ENCODE results near the gene RHOBTB3. TPM values are rescaled to one million over a fixed set of nuclear protein-coding genes. Genes with fewer than 3 reads are reported as not detected.

RHOBTB3 gene
- polyA plus RNA-seq, 4 donors = 72.5 to 80.2 (median 78.4) TPM

DNA sequence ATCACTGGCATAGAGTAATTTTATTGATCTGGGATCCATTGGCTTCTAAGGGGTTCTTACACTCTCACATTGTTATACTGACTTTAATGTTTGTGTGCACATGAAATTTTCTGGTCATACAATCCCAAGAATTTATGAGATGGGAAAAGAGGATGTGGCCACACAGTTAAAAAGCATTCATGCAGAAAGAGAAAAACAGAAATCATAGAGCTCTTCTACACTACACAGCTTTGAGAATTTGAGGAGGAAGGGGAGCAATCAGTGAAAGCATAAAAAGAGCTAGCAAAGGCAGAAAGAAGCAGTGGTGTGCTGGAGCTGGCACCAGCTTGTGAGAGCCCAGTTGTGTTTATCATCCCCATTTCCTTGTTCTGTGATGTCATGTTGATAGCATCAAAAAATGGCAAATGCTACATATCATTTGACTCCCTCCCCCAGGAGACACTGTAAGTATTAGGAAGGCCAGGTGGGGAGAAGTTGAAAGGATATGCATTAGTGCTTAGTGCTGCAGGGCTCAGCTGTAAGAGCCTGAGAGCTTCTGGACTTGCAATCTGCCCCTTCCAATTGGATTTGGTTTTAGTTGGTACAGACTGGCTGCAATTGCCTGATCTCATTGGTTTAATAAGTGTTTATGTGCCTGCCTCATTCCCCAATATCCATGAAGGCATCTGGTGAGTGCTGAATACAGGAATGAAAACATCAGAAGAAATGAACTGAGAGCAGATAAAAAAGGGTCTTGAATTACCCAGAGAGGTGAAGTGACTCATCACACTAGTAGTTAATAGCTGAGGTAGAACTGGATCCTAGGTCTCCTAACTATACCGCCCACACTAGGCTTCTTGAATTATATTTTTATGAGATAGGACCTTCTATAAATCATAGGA lies 30.9 kb downstream of the RHOBTB3 start:
- no peak for DNase-seq (ENCODE audit: low read depth in 4 of 4, low spot score in 3 of 4)

DNA sequence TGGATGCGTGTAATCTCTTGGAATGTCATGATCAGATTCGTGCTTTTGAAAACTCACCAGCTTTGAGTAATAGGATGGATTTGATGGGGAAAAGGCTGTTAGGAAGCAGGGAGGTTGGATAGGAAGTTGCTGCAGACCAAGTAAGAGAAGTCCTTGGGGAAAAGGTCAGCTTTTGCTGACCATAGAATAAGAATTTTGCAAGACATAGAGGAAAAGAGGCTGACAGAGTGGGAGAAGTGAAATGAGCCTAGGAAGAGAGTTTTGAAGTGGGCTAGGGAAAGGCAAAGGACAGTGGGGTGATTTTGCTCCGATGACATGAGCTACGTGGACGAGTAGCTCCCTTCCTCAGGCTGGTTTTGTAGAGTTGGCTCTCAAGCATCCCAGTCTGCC lies 31.5 kb downstream of the RHOBTB3 start:
- DNase-seq (ENCODE audit: low read depth in 4 of 4, low spot score in 3 of 4) = no peak

GRCh38 chr5:95763941-95764340 lies 32.8 kb downstream of the RHOBTB3 start:
- DNase-seq (ENCODE audit: low read depth in 4 of 4, low spot score in 3 of 4) = no peak

- DNase-seq (ENCODE audit: low read depth in 4 of 4, low spot score in 3 of 4) = no peak
Measured at GRCh38 chr5:95768731-95769130, 37.6 kb downstream of the RHOBTB3 start.

DNA sequence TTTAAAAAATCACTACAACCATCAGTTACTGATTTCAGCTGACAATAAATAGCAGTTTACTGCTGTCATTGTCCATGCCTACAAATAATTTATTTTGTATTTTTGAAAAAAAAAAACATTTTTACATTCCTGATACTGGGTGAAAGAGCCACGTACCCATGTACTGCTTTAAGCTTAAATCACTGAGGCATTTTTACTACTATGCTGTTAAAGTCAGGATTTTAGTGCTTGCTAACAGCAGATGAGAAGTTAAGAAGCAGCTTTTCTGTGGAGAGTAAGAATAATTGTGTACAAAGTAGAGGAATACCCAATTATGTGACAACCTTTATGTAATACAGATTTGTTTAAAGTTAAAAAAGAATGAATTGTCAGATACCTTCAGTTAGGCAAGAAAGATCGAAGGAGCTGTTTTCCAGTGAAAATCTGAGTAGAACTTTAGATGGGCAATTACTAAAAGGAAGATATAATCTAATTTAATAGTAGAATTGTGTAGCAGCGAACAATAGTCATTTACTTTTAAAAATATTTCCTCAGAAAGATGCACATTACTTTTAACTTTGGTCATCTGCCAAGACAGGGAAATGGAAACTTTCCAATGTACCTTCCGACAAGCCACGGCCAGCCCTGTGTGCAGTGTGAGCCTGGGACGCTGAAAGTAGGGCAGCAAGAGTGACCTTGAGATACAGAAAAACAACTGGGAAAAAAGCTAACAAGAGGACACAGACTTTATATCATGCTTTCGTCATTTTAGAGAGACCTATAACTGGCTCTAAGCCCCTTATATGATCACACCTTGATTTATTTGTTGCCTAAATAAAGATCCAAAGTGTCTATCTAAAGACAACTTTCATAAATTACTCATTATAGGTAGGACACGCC lies 39.9 kb downstream of the RHOBTB3 start:
- no peak for DNase-seq (ENCODE audit: low read depth in 4 of 4, low spot score in 3 of 4)

GRCh38 chr5:95771892-95772291 lies 40.8 kb downstream of the RHOBTB3 start:
- DNase-seq (ENCODE audit: low read depth in 4 of 4, low spot score in 3 of 4) = no peak

DNA sequence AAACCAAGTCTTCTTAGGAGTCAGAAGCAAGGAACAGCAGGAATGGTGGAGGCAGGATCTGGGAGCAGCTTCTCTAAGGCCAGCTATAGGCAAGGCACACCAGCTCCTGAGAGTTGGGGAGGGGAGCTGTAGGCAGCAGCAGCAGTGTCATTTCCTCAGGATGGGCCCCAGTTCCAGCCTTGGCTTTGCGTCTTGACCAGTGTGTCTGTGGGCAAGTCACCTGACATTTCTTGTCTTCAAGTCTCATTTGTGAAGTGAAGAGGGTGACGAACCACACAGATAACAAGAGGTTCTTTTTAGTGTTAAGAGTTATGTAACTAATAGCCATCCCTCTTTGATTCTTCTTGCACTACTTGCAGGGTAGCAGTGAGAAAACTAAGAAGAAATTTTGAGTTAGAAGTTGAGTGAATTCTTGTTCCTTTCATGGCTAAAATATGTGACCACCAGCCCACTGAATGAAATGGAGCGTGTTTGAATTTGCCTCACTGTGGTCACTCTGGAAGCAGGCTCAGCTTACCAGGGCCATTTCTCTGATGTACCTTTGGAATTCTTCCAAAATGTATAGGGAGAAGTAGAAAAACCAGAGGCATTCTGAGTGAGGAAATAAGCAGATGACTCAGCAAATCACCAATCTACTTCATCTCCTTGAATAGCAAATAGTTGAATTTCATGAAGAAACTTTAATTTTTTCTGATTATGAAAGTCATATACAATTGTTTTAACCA lies 42.4 kb downstream of the RHOBTB3 start:
- DNase-seq (ENCODE audit: low read depth in 4 of 4, low spot score in 3 of 4) = no peak

- DNase-seq (ENCODE audit: low read depth in 4 of 4, low spot score in 3 of 4) = no peak
Measured at GRCh38 chr5:95777441-95777840, 46.3 kb downstream of the RHOBTB3 start.

GRCh38 chr5:95778713-95779436 lies 47.7 kb downstream of the RHOBTB3 start:
- no peak for DNase-seq (ENCODE audit: low read depth in 4 of 4, low spot score in 3 of 4)

GRCh38 chr5:95779611-95780010 lies 48.5 kb downstream of the RHOBTB3 start:
- no peak for DNase-seq (ENCODE audit: low read depth in 4 of 4, low spot score in 3 of 4)

DNA sequence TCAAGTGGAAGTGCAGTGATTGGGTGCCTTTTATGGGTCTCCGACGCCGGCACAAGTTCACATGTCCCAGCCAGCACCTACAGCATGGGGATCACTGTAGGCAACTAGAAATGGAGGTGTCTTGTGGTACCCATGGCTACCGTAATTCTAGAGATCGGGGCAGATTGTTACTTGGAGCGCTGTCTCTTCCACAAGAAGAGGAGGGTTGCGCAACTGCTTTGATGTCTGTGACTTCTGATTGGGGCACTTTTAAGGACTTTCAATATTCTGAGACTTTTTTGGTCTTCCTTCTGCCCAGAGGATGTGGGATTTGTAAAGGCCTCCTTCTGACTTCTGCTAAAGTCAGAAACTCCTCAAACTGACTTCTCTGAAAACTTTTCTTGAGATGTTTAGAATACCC lies 49.5 kb downstream of the RHOBTB3 start:
- DNase-seq (ENCODE audit: low read depth in 4 of 4, low spot score in 3 of 4) = no peak

DNA sequence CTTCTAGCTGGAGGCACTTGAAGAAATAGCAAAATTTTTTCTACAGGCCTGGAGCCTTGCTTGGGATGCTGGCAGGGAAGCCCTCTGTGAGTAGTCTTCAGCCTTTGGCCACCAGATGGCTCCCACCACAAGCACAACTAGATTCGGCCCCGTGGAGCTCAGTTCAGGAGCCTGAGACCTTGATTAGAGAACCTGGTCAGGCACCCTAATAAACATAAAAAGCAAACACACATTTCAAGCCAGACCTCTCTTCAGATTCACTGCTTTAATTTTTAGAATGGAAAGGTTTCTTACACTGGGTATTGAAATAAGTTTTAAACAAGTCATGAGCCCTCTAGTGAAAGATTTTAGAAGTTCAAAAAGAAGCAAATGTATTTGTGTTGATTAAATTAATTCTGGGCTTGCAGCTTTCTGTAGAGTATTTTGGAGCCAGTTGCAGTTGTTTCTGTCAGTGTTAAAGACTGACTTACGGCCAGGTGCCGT lies 50.0 kb downstream of the RHOBTB3 start:
- peak; percentile 58 to 70 (median 60) for DNase-seq (ENCODE audit: low read depth in 4 of 4, low spot score in 3 of 4)

DNA sequence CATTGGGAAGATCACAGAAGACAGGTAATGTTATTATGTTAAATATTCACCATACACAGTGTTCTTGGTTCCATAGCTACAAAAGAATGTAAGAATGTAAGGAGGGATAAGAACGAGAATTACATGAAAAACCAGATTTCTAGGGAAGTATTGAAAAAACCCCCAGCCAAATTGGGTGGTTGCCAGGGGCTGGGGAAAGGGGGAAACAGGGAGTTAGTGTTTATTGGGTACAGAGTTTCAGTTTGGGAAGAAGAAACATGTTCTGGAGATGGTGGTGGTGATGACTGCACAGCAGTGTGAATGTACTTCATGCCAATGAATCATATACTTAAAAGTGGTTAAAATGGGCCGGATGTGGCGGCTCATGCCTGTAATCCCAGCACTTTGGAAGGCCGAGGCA lies 51.0 kb downstream of the RHOBTB3 start:
- no peak for DNase-seq (ENCODE audit: low read depth in 4 of 4, low spot score in 3 of 4)

DNA sequence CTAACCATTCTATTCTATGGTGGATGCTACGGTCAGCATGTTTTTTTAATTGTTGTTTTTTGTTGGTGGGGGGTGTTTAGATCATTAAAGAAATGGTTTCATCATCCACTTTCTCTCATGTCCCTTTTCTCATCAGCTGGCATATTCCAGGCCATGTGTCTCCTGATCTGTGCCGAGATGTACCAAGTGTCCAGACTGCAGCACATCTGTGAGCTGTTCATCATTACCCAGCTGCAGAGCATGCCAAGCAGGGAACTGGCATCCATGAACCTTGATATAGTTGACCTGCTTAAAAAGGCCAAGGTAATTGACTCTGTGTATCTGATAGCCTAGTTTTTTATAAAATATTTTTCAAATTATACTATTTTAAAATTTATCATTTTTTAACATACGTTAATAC lies 52.5 kb downstream of the RHOBTB3 start:
- DNase-seq (ENCODE audit: low read depth in 4 of 4, low spot score in 3 of 4) = no peak

DNA sequence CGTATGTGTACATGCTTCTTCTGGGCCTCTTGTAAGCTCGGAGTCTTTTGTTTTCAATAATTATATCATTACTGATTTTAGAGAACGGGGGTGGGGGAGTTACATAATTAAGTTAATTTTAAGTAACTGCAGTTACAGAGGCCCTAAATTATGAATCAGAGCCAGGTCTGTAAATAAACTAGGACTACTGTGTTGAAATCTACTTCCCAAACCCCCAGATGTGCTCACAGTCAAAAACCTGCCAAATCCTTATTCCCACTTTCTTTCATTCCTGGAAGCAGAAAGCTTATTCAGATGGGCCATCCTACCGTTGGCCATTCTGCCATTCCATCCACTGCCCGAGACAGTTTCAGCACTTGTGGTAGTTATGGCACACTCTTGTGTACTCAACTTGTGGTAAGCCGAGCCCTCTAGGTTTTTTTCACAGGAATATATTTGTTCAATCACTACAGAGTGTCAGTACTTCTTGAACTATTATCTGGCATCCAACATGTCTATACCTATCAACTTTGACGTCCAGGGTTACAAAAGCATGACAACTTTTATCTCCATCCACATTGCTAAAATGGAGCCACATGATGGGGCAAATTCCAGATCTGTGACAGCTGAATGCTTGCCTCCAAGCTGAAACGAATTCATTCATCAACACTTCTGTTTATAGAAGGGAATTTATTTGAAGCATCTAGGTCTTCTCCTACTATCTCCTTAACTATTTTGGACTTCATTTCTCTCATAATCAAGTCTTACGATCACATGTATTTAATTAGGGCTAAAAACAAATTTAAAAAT lies 53.6 kb downstream of the RHOBTB3 start:
- DNase-seq (ENCODE audit: low read depth in 4 of 4, low spot score in 3 of 4) = no peak

GRCh38 chr5:95786821-95787418 lies 55.8 kb downstream of the RHOBTB3 start:
- no peak for DNase-seq (ENCODE audit: low read depth in 4 of 4, low spot score in 3 of 4)

GRCh38 chr5:95788493-95788892 lies 57.4 kb downstream of the RHOBTB3 start:
- DNase-seq (ENCODE audit: low read depth in 4 of 4, low spot score in 3 of 4) = no peak

DNA sequence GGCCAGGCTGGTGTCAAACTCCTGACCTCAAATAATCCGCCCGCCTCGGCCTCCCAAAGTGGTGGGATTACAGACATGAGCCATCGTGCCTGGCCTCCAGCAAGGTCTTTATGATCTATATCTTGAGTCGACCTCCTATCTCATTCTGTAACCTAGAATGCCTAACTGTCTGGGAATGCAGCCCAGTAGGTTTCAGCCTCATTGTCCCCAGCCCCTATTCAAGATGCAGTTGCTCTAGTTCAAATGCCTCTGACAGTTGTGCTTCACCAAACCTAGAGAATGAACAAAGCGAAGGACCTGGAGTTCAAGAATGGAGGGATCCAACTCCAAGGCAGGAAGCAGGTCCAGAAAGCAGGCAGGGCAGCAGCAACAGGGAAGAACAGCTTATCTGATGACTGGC lies 60.6 kb downstream of the RHOBTB3 start:
- DNase-seq (ENCODE audit: low read depth in 4 of 4, low spot score in 3 of 4) = no peak

DNA sequence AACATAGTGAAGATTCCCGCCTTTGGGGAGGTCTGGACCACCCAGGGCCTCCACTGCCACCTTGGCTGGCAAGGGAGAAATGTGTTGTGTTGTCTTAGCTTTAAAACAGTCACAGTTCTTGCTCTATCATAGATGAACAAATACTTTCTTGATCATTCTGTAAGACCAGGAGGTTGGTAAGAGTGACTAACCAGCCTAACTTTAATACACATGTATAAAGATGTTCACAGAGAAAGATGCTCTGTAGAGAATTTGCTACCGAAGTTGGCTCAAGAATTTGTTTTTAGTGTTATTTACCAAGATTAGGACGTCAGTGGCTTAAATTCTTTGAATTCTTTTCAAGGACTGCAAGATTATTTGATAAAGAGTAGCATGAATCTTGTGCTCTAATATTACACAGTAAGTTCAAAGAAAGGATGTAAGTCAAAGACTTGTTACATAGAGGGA lies 63.0 kb downstream of the RHOBTB3 start:
- no peak for DNase-seq (ENCODE audit: low read depth in 4 of 4, low spot score in 3 of 4)

All from right renal pelvis (tissue), 4 donors.